HAP-1 (cell line): ENCODE measurements around the gene CPNE9.

Experiments used
- DNase-seq, 2 experiments: peaks; one replicate each; pipeline ENCODE4 v3.0.0-alpha.2; 2016 to 2020; ENCODE audit warnings: low spot score in 2 of 2
- H3K27me3 ChIP-seq: fragments of 250-450 bp; sonication (Bioruptor Pico); 2 replicates; pipeline ENCODE4 v1.5.1; 2020; ENCODE audit warnings: low read depth, mild to moderate bottlenecking, moderate library complexity
- H3K36me3 ChIP-seq: fragments of 250-450 bp; sonication (Bioruptor Pico); replicated peaks from 2 replicates; pipeline ENCODE4 v1.5.1; 2020; ENCODE audit warnings: mild to moderate bottlenecking
- H3K4me1 ChIP-seq: fragments of 250-450 bp; sonication (Bioruptor Pico); 2 replicates; pipeline ENCODE4 v1.5.1; 2020; ENCODE audit warnings: mild to moderate bottlenecking
- H3K4me3 ChIP-seq: fragments of 250-450 bp; sonication (Bioruptor Pico); 2 replicates; pipeline ENCODE4 v1.5.1; 2020; ENCODE audit warnings: mild to moderate bottlenecking, moderate library complexity
- H3K9me3 ChIP-seq: fragments of 250-450 bp; sonication (Bioruptor Pico); 2 replicates; pipeline ENCODE4 v1.5.1; 2020; ENCODE audit warnings: mild to moderate bottlenecking, moderate library complexity
- in situ Hi-C: fragments of 300-500 bp; cut with MboI; formaldehyde crosslinking; loops from 3 replicates; pipeline ENCODE4 v1.14.3; 2020; ENCODE audit warnings: low sequenced_read_pairs, inconsistent platforms, mixed read lengths

CPNE9 gene

GRCh38 chr3:9731206-9732079, 27.8 kb downstream of the CPNE9 start, which contains the start of gene BRPF1:
BRPF1 (plus strand) TSS chr3:9731735; CDS start chr3:9734141, 2,406 bp downstream.
- Histone ChIP-seq H3K36me3 (peaks cover 27% of the 10 kb centered on the region), H3K9me3 (no peaks in the 10 kb centered on the region), H3K27me3 (no peaks in the 10 kb centered on the region), H3K4me1 (peaks cover 10% of the 10 kb centered on the region; the same call in 1 of the 2 replicates), H3K4me3 (peak within 1 kb of the TSS; percentile 99)
- DNase-seq, result peak; percentile 96 to 100
- in situ Hi-C loops, result no loop called here

- Histone ChIP-seq H3K9me3 (no peaks in the 10 kb centered on the region), H3K27me3 (no peaks in the 10 kb centered on the region), H3K4me1 (peaks cover 10% of the 10 kb centered on the region; the same call in 1 of the 2 replicates), H3K4me3 (peak overlapping the region; percentile 99), H3K36me3 (peaks cover 35% of the 10 kb centered on the region)
- in situ Hi-C loops, result no loop called here
- DNase-seq, result peak in 1 of 2 experiments; percentile 42
Measured at GRCh38 chr3:9732080-9732739, 28.6 kb downstream of the CPNE9 start.

- no peaks in the 10 kb centered on the region for H3K9me3 ChIP-seq
- in situ Hi-C loops, result no loop called here
- peak overlapping the region; percentile 99 for H3K4me3 ChIP-seq
- H3K36me3 ChIP-seq, result peaks cover 39% of the 10 kb centered on the region
- H3K27me3 ChIP-seq, result no peaks in the 10 kb centered on the region
- no peak for DNase-seq
- H3K4me1 ChIP-seq, result peaks cover 10% of the 10 kb centered on the region; the same call in 1 of the 2 replicates
Measured at GRCh38 chr3:9732740-9733115, 29.1 kb downstream of the CPNE9 start.

- Histone ChIP-seq H3K4me3 (no peak overlapping the region), H3K4me1 (peaks cover 8% of the 10 kb centered on the region; the same call in 1 of the 2 replicates), H3K36me3 (peaks cover 69% of the 10 kb centered on the region), H3K9me3 (no peaks in the 10 kb centered on the region), H3K27me3 (no peaks in the 10 kb centered on the region)
- DNase-seq, result no peak
- in situ Hi-C loops, result no loop called here
Measured at GRCh38 chr3:9736831-9737230, 33.2 kb downstream of the CPNE9 start.

- no peaks in the 10 kb centered on the region for H3K4me1 ChIP-seq
- no peaks in the 10 kb centered on the region for H3K9me3 ChIP-seq
- in situ Hi-C loops, result no loop called here
- H3K27me3 ChIP-seq, result no peaks in the 10 kb centered on the region
- H3K4me3 ChIP-seq, result no peak overlapping the region
- peaks cover 86% of the 10 kb centered on the region for H3K36me3 ChIP-seq
- no peak for DNase-seq
Measured at GRCh38 chr3:9739181-9739580, 35.5 kb downstream of the CPNE9 start.

- H3K4me1 ChIP-seq, result no peaks in the 10 kb centered on the region
- H3K9me3 ChIP-seq, result no peaks in the 10 kb centered on the region
- H3K4me3 ChIP-seq, result no peak overlapping the region
- H3K27me3 ChIP-seq, result no peaks in the 10 kb centered on the region
- peaks cover 92% of the 10 kb centered on the region for H3K36me3 ChIP-seq
- DNase-seq, result no peak
- in situ Hi-C loops, result no loop called here
Measured at GRCh38 chr3:9742560-9742959, 38.9 kb downstream of the CPNE9 start.

- in situ Hi-C loops, result no loop called here
- H3K36me3 ChIP-seq, result peaks cover 99% of the 10 kb centered on the region
- no peaks in the 10 kb centered on the region for H3K27me3 ChIP-seq
- H3K4me3 ChIP-seq, result no peak overlapping the region
- no peak for DNase-seq
- no peaks in the 10 kb centered on the region for H3K9me3 ChIP-seq
- no peaks in the 10 kb centered on the region for H3K4me1 ChIP-seq
Measured at GRCh38 chr3:9743548-9743947, 39.9 kb downstream of the CPNE9 start.

- peaks cover 97% of the 10 kb centered on the region for H3K36me3 ChIP-seq
- H3K4me1 ChIP-seq, result peaks cover 3% of the 10 kb centered on the region
- in situ Hi-C loops, result no loop called here
- no peaks in the 10 kb centered on the region for H3K9me3 ChIP-seq
- H3K27me3 ChIP-seq, result no peaks in the 10 kb centered on the region
- no peak for DNase-seq
- H3K4me3 ChIP-seq, result no peak overlapping the region
Measured at GRCh38 chr3:9744162-9744561, 40.5 kb downstream of the CPNE9 start.

GRCh38 chr3:9745521-9745920, 41.9 kb downstream of the CPNE9 start:
- H3K4me3 ChIP-seq, result no peak overlapping the region
- no peaks in the 10 kb centered on the region for H3K27me3 ChIP-seq
- in situ Hi-C loops, result no loop called here
- peaks cover 5% of the 10 kb centered on the region for H3K4me1 ChIP-seq
- DNase-seq, result no peak
- H3K9me3 ChIP-seq, result no peaks in the 10 kb centered on the region
- peaks cover 86% of the 10 kb centered on the region for H3K36me3 ChIP-seq

- in situ Hi-C loops, result no loop called here
Measured at GRCh38 chr3:9746330-9746729, 42.7 kb downstream of the CPNE9 start.

GRCh38 chr3:9747267-9747666, 43.6 kb downstream of the CPNE9 start:
- no peak for DNase-seq
- H3K4me1 ChIP-seq, result peaks cover 5% of the 10 kb centered on the region
- H3K4me3 ChIP-seq, result no peak overlapping the region
- H3K36me3 ChIP-seq, result peaks cover 80% of the 10 kb centered on the region
- in situ Hi-C loops, result no loop called here
- no peaks in the 10 kb centered on the region for H3K27me3 ChIP-seq
- H3K9me3 ChIP-seq, result no peaks in the 10 kb centered on the region

More at GRCh38 chr3:9746330-9746729, 42.7 kb downstream of the CPNE9 start:
- Histone ChIP-seq H3K9me3 (no peaks in the 10 kb centered on the region), H3K4me1 (peaks cover 5% of the 10 kb centered on the region), H3K4me3 (no peak overlapping the region), H3K36me3 (peaks cover 80% of the 10 kb centered on the region), H3K27me3 (no peaks in the 10 kb centered on the region)
- no peak for DNase-seq

GRCh38 chr3:9748031-9748430, 44.4 kb downstream of the CPNE9 start:
- Histone ChIP-seq H3K27me3 (no peaks in the 10 kb centered on the region), H3K9me3 (no peaks in the 10 kb centered on the region), H3K4me1 (peaks cover 5% of the 10 kb centered on the region), H3K36me3 (peaks cover 75% of the 10 kb centered on the region), H3K4me3 (no peak overlapping the region)
- in situ Hi-C loops, result no loop called here
- no peak for DNase-seq

- in situ Hi-C loops, result no loop called here
- H3K4me1 ChIP-seq, result peaks cover 5% of the 10 kb centered on the region
- H3K36me3 ChIP-seq, result peaks cover 63% of the 10 kb centered on the region
Measured at GRCh38 chr3:9749296-9749644, 45.6 kb downstream of the CPNE9 start.

More at GRCh38 chr3:9749296-9749644, 45.6 kb downstream of the CPNE9 start:
- Histone ChIP-seq H3K4me3 (peak overlapping the region; percentile 57), H3K27me3 (no peaks in the 10 kb centered on the region), H3K9me3 (no peaks in the 10 kb centered on the region)
- DNase-seq, result peak in 1 of 2 experiments; percentile 43
